ENCODE measurements around the gene RBL2.
"Not testable (repeated sequence)": the region's sequence is repeated elsewhere in the genome, so short reads cannot be mapped to it uniquely, and the experiment has no call there.

RBL2 gene

GRCh38 chr16:53506254-53506653, 72.0 kb downstream of the RBL2 start:
- DNase-seq = no peak

- DNase-seq = no peak
These were observed 73.4 kb downstream of the RBL2 start for GRCh38 chr16:53507464-53508179.

DNA sequence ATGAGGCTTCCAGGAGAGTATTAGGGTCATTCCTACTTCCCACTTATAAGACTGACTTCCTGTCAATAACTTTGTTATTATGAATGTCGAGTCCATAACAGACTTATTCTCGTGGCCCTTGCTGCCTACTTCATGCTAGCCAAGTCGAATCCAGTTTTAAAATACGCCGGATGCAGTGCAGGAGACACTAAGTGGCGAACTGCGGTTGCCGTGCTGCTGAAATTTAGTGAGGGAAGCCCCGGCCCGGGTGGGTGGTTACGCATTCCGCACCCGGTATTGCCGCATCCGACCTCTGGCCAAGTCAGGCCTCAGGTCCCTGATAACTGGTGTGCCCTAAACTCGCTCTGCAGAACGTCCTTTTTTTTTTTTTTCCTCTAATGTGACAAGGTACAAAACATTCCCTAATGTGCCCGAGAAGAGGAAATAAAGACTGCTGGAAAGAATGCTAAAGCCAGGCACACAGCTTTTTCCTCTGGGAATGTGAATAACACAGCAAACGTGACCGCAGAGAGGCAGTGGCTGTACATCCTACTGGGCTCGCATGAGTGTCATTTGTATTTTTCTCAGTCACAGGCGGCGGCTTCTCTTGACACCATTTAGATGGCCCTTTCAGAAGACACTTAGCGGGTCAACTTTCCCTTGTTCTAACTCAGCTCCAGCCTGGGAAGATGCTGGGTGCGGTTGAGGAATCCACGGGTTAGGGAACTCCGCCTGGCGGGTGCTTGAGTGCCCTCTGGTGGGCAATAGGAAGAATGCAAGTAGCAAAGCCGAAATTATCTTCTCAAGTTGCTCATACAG, 75.8 kb downstream of the RBL2 start:
- peak; percentile 70 to 82 (median 77) for DNase-seq

DNA sequence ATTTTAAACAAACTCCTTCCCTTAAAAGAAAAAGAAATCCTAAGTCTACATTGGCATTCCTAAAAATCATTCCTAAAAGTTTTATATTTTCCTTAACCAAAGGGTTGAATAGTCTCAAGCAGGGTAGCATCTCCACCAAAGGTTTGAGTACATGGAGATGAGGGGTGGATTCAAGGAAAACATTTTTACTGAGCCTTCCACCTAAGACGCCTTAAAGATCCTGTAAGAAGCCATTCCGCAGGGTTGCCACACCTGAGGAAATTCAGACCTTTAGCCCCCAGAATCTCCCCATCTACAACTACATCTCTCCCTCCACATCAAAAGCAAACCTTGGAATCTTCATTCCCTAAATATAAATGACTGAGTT, 76.4 kb downstream of the RBL2 start:
- DNase-seq = no peak

- no peak for DNase-seq
These were observed 76.8 kb downstream of the RBL2 start for GRCh38 chr16:53511084-53511402.

GRCh38 chr16:53511403-53512280, 77.4 kb downstream of the RBL2 start:
- no peak for DNase-seq

DNA sequence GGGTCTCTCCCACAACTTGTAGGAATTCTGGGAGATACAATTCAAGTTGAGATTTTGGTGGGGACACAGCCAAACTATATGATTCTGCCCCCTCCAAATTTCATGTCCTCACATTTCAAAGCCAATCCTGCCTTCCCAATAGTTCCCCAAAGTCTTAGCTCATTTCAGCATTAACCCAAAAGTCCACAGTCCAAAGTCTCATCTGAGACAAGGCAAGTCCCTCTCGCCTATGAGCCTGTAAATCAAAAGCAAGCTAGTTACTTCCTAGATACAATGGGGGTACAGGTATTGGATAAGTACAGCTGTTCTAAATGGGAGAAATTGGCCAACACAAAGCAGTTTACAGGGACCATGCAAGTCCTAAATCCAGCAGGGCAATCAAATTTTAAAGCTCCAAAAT, 78.5 kb downstream of the RBL2 start:
- DNase-seq = not testable (repeated sequence)

GRCh38 chr16:53515259-53515658, 81.0 kb downstream of the RBL2 start:
- DNase-seq = no peak

GRCh38 chr16:53515811-53516210, 81.5 kb downstream of the RBL2 start:
- no peak for DNase-seq

GRCh38 chr16:53517851-53518250, 83.6 kb downstream of the RBL2 start:
- no peak for DNase-seq

GRCh38 chr16:53518550-53519416, 84.5 kb downstream of the RBL2 start:
- DNase-seq = peak; percentile 19 to 40 (median 22)

DNA sequence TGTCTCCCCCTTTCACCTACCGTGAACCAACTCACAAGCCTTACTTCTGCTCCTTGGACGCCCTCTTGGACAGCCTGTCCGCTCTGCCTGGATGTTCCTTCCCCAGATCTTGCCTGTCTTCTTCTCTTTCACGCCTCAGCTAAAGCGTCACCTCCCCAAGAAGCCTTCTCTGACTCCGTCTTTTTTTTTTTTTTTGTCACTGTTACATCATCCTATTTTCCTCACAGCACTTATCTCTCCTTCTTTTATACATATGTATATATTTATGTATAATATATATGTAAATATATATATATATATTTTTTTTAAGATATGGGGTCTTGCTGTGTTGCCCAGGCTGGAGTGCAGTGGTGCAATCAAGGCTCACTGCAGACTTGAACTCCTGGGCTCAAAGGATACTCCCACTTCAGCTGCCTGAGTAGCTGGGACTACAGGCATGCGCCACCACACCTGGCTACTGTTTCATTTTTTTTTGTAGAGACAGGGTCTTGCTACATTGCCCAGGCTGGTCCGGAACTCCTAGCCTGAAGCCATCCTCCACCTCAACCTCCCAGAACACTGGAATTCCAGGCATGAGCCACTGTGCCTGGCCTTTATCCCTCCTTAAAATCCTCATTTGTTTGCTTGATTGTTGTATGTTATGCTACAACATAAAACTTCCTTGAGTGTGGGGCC, 85.3 kb downstream of the RBL2 start:
- DNase-seq = peak in 1 of 4 experiments; percentile 6

DNA sequence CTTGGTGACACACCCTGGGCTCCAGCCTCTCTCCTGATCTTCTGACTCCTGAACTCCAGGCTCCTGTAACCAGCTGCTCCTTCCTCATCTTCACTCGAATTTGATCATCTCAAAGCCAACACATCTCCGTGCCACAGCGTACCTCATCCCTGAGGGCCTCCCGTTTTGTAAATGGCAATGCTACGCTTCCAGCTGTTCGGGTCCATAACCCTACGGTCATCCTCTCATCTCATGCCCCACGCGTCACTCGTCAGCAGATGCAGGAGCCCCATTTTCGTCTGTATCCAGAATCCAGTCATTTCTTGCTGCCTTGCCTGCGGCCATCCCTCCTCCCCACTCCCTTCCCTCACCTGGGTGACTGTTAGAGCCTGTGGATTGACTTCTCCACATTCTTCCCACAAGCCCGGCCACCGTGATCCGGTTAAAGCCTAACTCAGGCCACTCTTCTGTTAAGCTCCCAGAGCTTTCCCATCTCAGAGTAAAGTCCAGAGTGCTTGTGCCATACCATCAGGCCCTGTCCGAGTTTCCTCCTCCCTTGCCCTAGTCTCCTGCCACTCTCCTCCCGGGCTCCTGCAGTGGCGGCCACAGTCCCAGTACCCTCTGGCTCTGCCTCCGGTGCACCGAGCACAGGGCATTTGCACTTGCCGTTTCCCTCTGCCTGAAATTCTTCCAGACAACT, 89.0 kb downstream of the RBL2 start:
- no peak for DNase-seq

DNA sequence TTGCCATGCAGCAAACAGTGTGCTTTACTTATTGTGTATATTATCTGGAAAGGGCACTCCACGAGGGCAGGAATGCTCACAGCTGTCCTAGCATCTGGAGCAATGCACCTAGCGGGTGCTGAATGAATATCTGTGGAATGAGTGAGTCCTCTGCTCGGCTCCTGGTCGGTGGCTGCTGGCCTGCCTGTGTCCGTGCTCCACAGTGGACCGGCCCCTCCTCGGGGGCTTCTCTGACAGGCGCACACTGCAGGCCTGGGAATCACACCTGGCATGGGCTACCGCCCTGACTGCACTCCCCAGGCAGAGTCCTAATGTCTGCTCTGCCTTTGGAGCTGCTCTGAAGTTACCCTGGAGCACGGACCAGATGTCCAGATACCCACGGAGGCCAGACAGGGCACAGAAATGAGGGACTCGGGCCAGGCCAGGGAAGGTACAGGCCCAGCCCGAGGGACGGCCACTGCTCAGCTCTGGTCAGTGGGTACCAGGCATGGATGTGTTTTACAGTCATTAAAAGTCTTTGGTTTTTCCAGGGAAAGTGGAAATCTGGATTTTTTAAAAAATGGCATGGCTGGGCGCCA, 89.8 kb downstream of the RBL2 start:
- no peak for DNase-seq

GRCh38 chr16:53528797-53529196, 94.5 kb downstream of the RBL2 start:
- no peak for DNase-seq

DNA sequence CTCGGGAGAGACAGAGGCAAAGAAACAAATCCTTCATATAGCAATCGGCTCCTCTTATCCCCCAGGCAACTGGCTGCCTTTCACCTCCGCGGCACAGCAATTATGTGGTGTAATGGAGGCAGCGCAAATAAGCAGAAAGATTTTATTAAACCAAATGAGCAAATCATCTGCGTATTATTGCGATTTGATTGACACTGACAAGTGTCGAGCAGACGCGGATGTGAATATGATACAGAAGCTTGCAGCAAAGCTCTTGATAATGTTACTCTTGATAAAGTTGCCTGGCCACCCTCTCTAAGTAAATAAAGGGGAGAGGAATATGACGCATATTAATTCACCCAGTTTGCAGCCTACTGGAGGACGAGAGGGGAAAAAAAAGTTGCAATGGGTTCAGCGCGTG, 95.2 kb downstream of the RBL2 start:
- no peak for DNase-seq

DNA sequence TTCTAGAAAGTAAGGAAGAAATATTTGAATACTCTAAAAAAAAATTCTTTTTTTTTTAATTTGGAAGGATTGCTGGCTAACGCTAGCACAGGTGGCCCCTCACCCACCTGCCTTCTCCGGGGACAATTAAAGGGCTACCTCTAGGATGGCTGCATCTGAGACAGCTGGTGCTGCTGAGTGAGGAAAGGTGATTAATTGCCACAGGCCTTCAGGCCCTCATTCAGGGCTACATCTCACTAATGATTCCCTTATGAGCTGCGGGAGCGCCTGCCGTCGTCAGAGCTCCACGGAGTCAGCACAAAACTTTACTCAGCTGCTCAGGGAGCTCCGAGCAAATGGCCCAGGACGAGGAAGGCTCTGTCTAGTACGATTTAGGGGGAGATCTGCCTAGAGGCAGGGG, 95.8 kb downstream of the RBL2 start:
- no peak for DNase-seq

- DNase-seq = no peak
These were observed 96.5 kb downstream of the RBL2 start for GRCh38 chr16:53530741-53531140.

- DNase-seq = no peak
These were observed 99.9 kb downstream of the RBL2 start for GRCh38 chr16:53534206-53534605.

DNA sequence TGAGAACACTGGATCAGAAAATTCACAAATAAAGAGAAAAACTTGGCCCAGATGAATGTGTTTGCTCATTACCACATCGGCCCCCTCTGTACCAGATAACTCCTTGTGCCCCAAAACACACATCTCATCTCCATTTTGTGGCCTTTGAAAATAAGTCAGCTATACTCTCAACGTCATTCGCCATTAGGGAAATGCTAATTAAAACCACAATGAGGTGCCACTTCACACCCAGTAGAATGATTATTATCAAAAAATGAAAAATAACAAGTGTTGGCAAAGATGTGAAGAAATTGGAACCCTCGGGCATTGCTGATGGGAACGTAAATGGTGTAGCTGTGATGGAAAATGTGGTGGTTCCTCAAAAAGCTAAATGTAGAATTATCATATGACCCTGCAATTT, 103.4 kb downstream of the RBL2 start:
- no peak for DNase-seq

DNA sequence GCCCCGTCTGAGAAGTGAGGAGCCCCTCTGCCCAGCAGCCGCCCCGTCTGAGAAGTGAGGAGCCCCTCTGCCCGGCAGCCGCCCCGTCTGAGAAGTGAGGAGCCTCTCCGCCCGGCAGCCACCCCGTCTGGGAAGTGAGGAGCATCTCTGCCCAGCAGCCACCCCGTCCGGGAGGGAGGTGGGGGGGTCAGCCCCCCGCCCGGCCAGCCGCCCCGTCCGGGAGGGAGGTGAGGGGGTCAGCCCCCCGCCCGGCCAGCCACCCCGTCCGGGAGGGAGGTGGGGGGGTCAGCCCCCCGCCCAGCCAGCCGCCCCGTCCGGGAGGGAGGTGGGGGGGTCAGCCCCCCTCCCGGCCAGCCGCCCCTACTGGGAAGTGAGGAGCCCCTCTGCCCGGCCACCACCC, 105.1 kb downstream of the RBL2 start:
- not testable (repeated sequence) for DNase-seq

Data from suppressor macrophage (primary cell).